VCaP (cell line): Measurements from ENCODE around the gene PLCG2.

ENCODE experiments used
- H3K27ac ChIP-seq: fragments of 450-650 bp; 2 replicates; pipeline ENCODE4 v1.5.1; 2017
- CTCF ChIP-seq: fragments of 450-650 bp; conservative IDR thresholded peaks from 2 replicates; pipeline ENCODE4 v1.5.1; 2017; ENCODE audit warnings: mild to moderate bottlenecking, moderate library complexity

The PLCG2 gene

GRCh38 chr16:81803332-81803731 lies 24.2 kb downstream of the PLCG2 start:
- TF ChIP-seq CTCF = no peak
- no peak overlapping the region for H3K27ac ChIP-seq

- TF ChIP-seq CTCF = no peak
- no peak overlapping the region for H3K27ac ChIP-seq
Measured at GRCh38 chr16:81804134-81804610, 25.1 kb downstream of the PLCG2 start.

GRCh38 chr16:81806696-81807095 lies 27.6 kb downstream of the PLCG2 start:
- TF ChIP-seq CTCF = no peak
- no peak overlapping the region for H3K27ac ChIP-seq

GRCh38 chr16:81807767-81808358 lies 28.8 kb downstream of the PLCG2 start:
- no peak overlapping the region for H3K27ac ChIP-seq
- TF ChIP-seq CTCF = no peak

- H3K27ac ChIP-seq = no peak overlapping the region
- TF ChIP-seq CTCF = no peak
Measured at GRCh38 chr16:81808933-81809480, 29.9 kb downstream of the PLCG2 start.

GRCh38 chr16:81809567-81809966 lies 30.5 kb downstream of the PLCG2 start:
- H3K27ac ChIP-seq = no peak overlapping the region
- no peak for TF ChIP-seq CTCF

GRCh38 chr16:81810361-81810760 lies 31.3 kb downstream of the PLCG2 start:
- no peak overlapping the region for H3K27ac ChIP-seq
- TF ChIP-seq CTCF = no peak
